Liver (tissue), 9 donors: ENCODE data around the gene HDLBP. TPM values are rescaled to one million over a fixed set of nuclear protein-coding genes. Genes with fewer than 3 reads are reported as not detected.

Source experiments
- DNase-seq: peaks from one replicate; pipeline ENCODE4 v3.0.0-alpha.2; 2017; ENCODE audit warnings: low spot score
- H3K27ac ChIP-seq, 2 donors: one replicate each; pipeline ENCODE4 v1.7.0; 2013; ENCODE audit warnings: inconsistent platforms in 2 of 2, low read length in 2 of 2, control low read depth in 1 of 2, low read depth in 1 of 2, mild to moderate bottlenecking in 1 of 2
- H3K27me3 ChIP-seq, 4 donors: one replicate each; pipeline versions ENCODE4 v1.6.1 to v1.7.0; 2013; ENCODE audit warnings: low read length in 3 of 4, inconsistent platforms in 1 of 4, mild to moderate bottlenecking in 1 of 4, moderate library complexity in 1 of 4; ENCODE audit not compliant: control insufficient read depth in 4 of 4, insufficient read depth in 4 of 4
- H3K36me3 ChIP-seq, 4 donors: one replicate each; pipeline versions ENCODE4 v1.6.1 to v1.7.0; 2013; ENCODE audit warnings: low read length in 3 of 4, mild to moderate bottlenecking in 3 of 4, low read depth in 1 of 4, moderate library complexity in 1 of 4; ENCODE audit not compliant: control insufficient read depth in 4 of 4, insufficient read depth in 3 of 4
- H3K4me1 ChIP-seq, 4 donors: one replicate each; pipeline versions ENCODE4 v1.6.1 to v1.7.0; 2013; ENCODE audit warnings: low read length in 3 of 4, mild to moderate bottlenecking in 3 of 4, moderate library complexity in 1 of 4; ENCODE audit not compliant: control insufficient read depth in 4 of 4, insufficient read depth in 4 of 4
- H3K4me3 ChIP-seq, 3 donors: one replicate each; pipeline versions ENCODE4 v1.6.1 to v1.7.0; 2013; ENCODE audit warnings: low read length in 3 of 3, control low read depth in 1 of 3, low read depth in 1 of 3, mild to moderate bottlenecking in 1 of 3
- H3K9ac ChIP-seq, 2 donors: one replicate each; pipeline ENCODE4 v1.7.0; 2013; ENCODE audit warnings: low read length in 2 of 2, mild to moderate bottlenecking in 2 of 2, moderate library complexity in 2 of 2, control low read depth in 1 of 2, low read depth in 1 of 2
- H3K9me3 ChIP-seq, 4 donors: one replicate each; pipeline versions ENCODE4 v1.6.1 to v1.7.0; 2013; ENCODE audit warnings: low read length in 3 of 4; ENCODE audit not compliant: control insufficient read depth in 4 of 4
- FOXA1 ChIP-seq: IDR thresholded peaks from 2 replicates; pipeline ENCODE4 v1.6.1; 2016; ENCODE audit warnings: antibody characterized with exemption
- FOXA2 ChIP-seq: IDR thresholded peaks from 2 replicates; pipeline ENCODE4 v1.6.1; 2016; ENCODE audit warnings: antibody characterized with exemption
- GABPA ChIP-seq, 2 donors: IDR thresholded peaks in 1 of 2; conservative IDR thresholded peaks in 1 of 2; 2 replicates each; pipeline ENCODE4 v1.6.1; 2016; ENCODE audit warnings: antibody characterized with exemption in 2 of 2, mild to moderate bottlenecking in 1 of 2, moderate library complexity in 1 of 2
- HNF4A ChIP-seq, 2 donors: conservative IDR thresholded peaks; 2 replicates each; pipeline ENCODE4 v1.6.1; 2016; ENCODE audit warnings: antibody characterized with exemption in 2 of 2, mild to moderate bottlenecking in 2 of 2
- HNF4G ChIP-seq: IDR thresholded peaks from 2 replicates; pipeline ENCODE4 v1.6.1; 2016; ENCODE audit warnings: antibody characterized with exemption
- NR2F2 ChIP-seq: IDR thresholded peaks from 2 replicates; pipeline ENCODE4 v1.6.1; 2016; ENCODE audit warnings: antibody characterized with exemption
- RAD21 ChIP-seq, 2 donors: IDR thresholded peaks; 2 replicates each; pipeline ENCODE4 v1.6.1; 2016; ENCODE audit warnings: antibody characterized with exemption in 2 of 2, mild to moderate bottlenecking in 2 of 2
- RXRA ChIP-seq, 2 donors: IDR thresholded peaks; 2 replicates each; pipeline ENCODE4 v1.6.1; 2017 to 2018; ENCODE audit warnings: antibody characterized with exemption in 2 of 2, mild to moderate bottlenecking in 1 of 2
- TAF1 ChIP-seq: conservative IDR thresholded peaks from 2 replicates; pipeline ENCODE4 v1.6.1; 2016; ENCODE audit warnings: antibody characterized with exemption, mild to moderate bottlenecking
- WGBS: extraction: QIAGEN DNeasy Blood & Tissue Kit; methylation state at CpG from one replicate; pipeline ENCODE4 v1.1.7; 2013; 5-methylcytosine and 5-hydroxymethylcytosine counted together
- polyA plus RNA-seq, 2 donors: library from polyadenylated mRNA; stranded (reverse) in 1 of 2; unstranded in 1 of 2; fragments of 200-250 nt in 1 of 2; fragments of >200 nt in 1 of 2; fragmentation: Nextera tagmentation in 1 of 2; extraction: Ambion mirVana in 1 of 2; gene quantifications; one replicate each; pipeline versions ENCODE4 v1.2.1 to v1.2.3, GENCODE V29; 2013 to 2015
- total RNA-seq, 2 donors: library from RNA; depleted of rRNA; stranded (reverse); fragments of >200 nt; gene quantifications; one replicate each; pipeline ENCODE4 v1.2.3, GENCODE V29; 2014
- TF ChIP-seq, protein P1 (sequence below): fragments of 150-350 bp; IDR thresholded peaks from 2 replicates; pipeline ENCODE4 v1.5.1; 2017; ENCODE audit warnings: improper control_type of control experiment, low read depth, low read length; ENCODE audit not compliant: missing input control
- TF ChIP-seq, protein P2 (sequence below): IDR thresholded peaks from 2 replicates; pipeline ENCODE4 v1.6.1; 2016; ENCODE audit warnings: antibody characterized with exemption
- TF ChIP-seq, protein P3 (sequence below): IDR thresholded peaks from 2 replicates; pipeline ENCODE4 v1.6.1; 2016; ENCODE audit warnings: antibody characterized with exemption
- TF ChIP-seq, protein P4 (sequence below): IDR thresholded peaks from 2 replicates; pipeline ENCODE4 v1.6.1; 2016; ENCODE audit warnings: antibody characterized with exemption
- donor health status: healthy.
- donor health status: healthy.
- donor health status: healthy.
- donor health status: healthy.
- donor health status: healthy.

Gene HDLBP
- total and polyA plus RNA-seq, 4 donors = 219 to 580 (median 258) TPM

DNA sequence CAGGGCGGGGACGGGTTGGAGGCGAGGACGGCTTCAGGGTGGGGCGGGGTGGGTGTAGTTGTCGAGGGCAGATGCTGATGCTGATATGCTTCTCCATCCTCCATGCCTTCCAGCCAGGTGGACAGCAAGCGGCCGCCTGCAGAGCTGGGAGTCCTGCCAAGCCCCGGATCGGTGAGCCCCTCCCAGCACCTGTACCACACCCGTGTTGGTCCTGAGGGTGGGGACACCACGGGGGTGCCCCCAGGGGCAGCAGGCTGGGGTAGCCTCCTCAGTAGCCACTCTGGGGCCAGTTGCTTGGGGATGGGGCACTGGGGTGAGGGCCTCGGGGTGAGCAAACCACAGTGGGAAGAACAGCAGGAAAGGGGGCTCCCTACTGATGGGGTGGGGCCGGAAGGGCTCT, 124.4 kb downstream of the HDLBP start (continued):
- TF ChIP-seq, protein P1, sequence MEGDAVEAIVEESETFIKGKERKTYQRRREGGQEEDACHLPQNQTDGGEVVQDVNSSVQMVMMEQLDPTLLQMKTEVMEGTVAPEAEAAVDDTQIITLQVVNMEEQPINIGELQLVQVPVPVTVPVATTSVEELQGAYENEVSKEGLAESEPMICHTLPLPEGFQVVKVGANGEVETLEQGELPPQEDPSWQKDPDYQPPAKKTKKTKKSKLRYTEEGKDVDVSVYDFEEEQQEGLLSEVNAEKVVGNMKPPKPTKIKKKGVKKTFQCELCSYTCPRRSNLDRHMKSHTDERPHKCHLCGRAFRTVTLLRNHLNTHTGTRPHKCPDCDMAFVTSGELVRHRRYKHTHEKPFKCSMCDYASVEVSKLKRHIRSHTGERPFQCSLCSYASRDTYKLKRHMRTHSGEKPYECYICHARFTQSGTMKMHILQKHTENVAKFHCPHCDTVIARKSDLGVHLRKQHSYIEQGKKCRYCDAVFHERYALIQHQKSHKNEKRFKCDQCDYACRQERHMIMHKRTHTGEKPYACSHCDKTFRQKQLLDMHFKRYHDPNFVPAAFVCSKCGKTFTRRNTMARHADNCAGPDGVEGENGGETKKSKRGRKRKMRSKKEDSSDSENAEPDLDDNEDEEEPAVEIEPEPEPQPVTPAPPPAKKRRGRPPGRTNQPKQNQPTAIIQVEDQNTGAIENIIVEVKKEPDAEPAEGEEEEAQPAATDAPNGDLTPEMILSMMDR = no peak
- TF ChIP-seq HNF4G = no peak
- TF ChIP-seq RAD21 (IDR thresholded peaks at IDR 0.05) = no peak
- TF ChIP-seq, protein P2, sequence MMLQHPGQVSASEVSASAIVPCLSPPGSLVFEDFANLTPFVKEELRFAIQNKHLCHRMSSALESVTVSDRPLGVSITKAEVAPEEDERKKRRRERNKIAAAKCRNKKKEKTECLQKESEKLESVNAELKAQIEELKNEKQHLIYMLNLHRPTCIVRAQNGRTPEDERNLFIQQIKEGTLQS = no peak

DNA sequence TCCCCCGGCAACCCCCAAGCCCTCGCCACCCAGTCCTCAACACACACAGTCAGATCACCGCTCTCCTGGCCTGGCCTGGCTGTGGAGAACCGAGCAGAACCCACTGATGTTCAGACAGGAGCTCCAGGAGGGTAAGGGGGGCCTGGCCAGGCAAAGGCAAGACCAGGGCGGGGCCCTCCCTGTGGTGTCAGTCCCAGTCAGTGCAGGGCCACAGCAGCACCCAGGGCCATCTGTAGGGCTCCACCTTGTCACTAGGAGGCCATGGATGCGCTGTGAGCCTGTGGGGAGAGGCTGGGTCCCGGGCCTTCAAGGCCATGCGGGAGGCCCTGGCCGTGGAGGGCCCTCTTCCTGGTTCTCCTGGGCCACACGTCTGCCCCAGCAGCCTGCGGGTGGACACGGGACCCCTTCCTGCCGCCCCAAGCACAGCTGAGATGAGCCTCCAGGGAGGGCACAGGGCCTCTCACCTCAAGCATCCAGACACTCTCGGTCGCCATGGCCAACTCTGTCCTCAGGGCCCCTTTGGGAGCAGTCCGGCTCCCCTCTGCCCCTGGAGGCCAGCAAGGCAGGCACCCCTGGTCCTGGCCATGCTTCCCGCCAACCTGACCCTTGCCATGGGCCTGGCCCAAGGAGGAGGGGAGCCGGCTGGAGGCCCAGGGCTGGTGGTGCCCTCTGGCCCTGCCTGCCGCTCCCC, 125.0 kb downstream of the HDLBP start:
- no peaks in the 10 kb centered on the region for H3K27me3 ChIP-seq
- TF ChIP-seq HNF4G = no peak
- TF ChIP-seq, protein P3, sequence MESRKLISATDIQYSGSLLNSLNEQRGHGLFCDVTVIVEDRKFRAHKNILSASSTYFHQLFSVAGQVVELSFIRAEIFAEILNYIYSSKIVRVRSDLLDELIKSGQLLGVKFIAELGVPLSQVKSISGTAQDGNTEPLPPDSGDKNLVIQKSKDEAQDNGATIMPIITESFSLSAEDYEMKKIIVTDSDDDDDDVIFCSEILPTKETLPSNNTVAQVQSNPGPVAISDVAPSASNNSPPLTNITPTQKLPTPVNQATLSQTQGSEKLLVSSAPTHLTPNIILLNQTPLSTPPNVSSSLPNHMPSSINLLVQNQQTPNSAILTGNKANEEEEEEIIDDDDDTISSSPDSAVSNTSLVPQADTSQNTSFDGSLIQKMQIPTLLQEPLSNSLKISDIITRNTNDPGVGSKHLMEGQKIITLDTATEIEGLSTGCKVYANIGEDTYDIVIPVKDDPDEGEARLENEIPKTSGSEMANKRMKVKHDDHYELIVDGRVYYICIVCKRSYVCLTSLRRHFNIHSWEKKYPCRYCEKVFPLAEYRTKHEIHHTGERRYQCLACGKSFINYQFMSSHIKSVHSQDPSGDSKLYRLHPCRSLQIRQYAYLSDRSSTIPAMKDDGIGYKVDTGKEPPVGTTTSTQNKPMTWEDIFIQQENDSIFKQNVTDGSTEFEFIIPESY = no peak
- no peak for TF ChIP-seq HNF4A (conservative IDR thresholded peaks at IDR 0.05)
- no peak for TF ChIP-seq RXRA (IDR thresholded peaks at IDR 0.05)
- no peak for TF ChIP-seq GABPA (IDR thresholded peaks at IDR 0.05 in 1 of 2, conservative IDR thresholded peaks at IDR 0.05 in 1 of 2)
- TF ChIP-seq FOXA1 = no peak
- TF ChIP-seq, protein P1 = no peak
- DNase-seq = no peak
- H3K9ac ChIP-seq = no peak overlapping the region
- H3K4me3 ChIP-seq = no peak overlapping the region
- H3K27ac ChIP-seq = no peak overlapping the region
- WGBS = 89% methylated on average over 19 of the region's 19 CpGs
- H3K36me3 ChIP-seq = no peaks in the 10 kb centered on the region
- no peaks in the 10 kb centered on the region for H3K4me1 ChIP-seq
- no peaks in the 10 kb centered on the region for H3K9me3 ChIP-seq

DNA sequence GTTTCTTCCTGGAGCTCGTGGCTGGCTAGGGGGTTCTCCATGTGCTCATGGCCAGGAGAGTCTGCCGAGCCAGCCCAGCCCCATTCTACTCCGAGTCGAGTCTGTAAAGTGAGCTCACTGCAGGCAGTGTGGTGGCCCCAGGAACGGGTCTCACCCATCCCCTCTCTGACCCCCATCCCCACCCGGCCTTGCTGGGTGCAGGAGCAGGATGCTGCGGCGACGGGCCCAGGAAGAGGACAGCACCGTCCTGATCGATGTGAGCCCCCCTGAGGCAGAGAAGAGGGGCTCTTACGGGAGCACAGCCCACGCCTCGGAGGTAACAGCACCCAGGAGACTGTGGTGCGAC, 125.6 kb downstream of the HDLBP start:
- Histone ChIP-seq H3K27ac (no peak overlapping the region), H3K4me3 (no peak overlapping the region), H3K36me3 (no peaks in the 10 kb centered on the region), H3K4me1 (no peaks in the 10 kb centered on the region), H3K9ac (no peak overlapping the region), H3K9me3 (no peaks in the 10 kb centered on the region), H3K27me3 (no peaks in the 10 kb centered on the region)
- WGBS = 92% methylated on average over 15 of the region's 15 CpGs
- no peak for DNase-seq
- TF ChIP-seq TAF1 (no peak), NR2F2 (no peak), RXRA (IDR thresholded peaks at IDR 0.05) (no peak), RAD21 (IDR thresholded peaks at IDR 0.05) (no peak), GABPA (IDR thresholded peaks at IDR 0.05 in 1 of 2, conservative IDR thresholded peaks at IDR 0.05 in 1 of 2) (no peak), FOXA2 (no peak)
- TF ChIP-seq, protein P1 = no peak
- TF ChIP-seq, protein P2 = no peak
- TF ChIP-seq, protein P4, sequence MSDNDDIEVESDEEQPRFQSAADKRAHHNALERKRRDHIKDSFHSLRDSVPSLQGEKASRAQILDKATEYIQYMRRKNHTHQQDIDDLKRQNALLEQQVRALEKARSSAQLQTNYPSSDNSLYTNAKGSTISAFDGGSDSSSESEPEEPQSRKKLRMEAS = no peak
